Esophagus muscularis mucosa (tissue), 4 donors: ENCODE data around the gene TNNT1. TPM values are rescaled to one million over a fixed set of nuclear protein-coding genes. Genes with fewer than 3 reads are reported as not detected.

Source experiments
- DNase-seq: peaks from one replicate; pipeline ENCODE4 v3.0.0-alpha.2; 2017; ENCODE audit errors: extremely low spot score
- H3K27ac ChIP-seq, 4 donors: fragments of 200-600 bp; sonication (generic); replicated peaks in 1 of 4; 1 replicate in 3 of 4; 2 replicates in 1 of 4; pipeline ENCODE4 v1.5.1; 2016 to 2019; ENCODE audit warnings: mild to moderate bottlenecking in 1 of 4
- H3K27me3 ChIP-seq, 4 donors: fragments of 200-600 bp; sonication (generic); one replicate each; pipeline versions ENCODE4 v1.5.1 to v1.6.0; 2016 to 2019
- H3K36me3 ChIP-seq, 4 donors: fragments of 200-600 bp; sonication (generic); one replicate each; pipeline ENCODE4 v1.5.1; 2016 to 2019
- H3K4me1 ChIP-seq, 4 donors: fragments of 200-600 bp; sonication (generic); one replicate each; pipeline ENCODE4 v1.5.1; 2016 to 2019
- H3K4me3 ChIP-seq, 4 donors: fragments of 200-600 bp; sonication (generic); 1 replicate in 2 of 4; 2 replicates in 2 of 4; pipeline ENCODE4 v1.5.1; 2016 to 2019; ENCODE audit warnings: mild to moderate bottlenecking in 4 of 4, moderate library complexity in 1 of 4
- H3K9me3 ChIP-seq, 4 donors: fragments of 200-600 bp; sonication (generic); 1 replicate in 3 of 4; 2 replicates in 1 of 4; pipeline ENCODE4 v1.5.1; 2016 to 2019
- CTCF ChIP-seq, 3 experiments: fragments of 200-600 bp in 2 of 3; fragments of 450-650 bp in 1 of 3; sonication (generic) in 2 of 3; IDR thresholded peaks; one replicate each; pipeline ENCODE4 v1.5.1; 2017 to 2019; ENCODE audit warnings: antibody characterized with exemption in 3 of 3, mild to moderate bottlenecking in 2 of 3, moderate library complexity in 1 of 3
- EP300 ChIP-seq: sonication (generic); formaldehyde crosslinking; IDR thresholded peaks from one replicate; pipeline ENCODE4 v1.6.1; 2017; ENCODE audit warnings: antibody characterized with exemption
- POLR2A ChIP-seq: fragments of 450-650 bp; IDR thresholded peaks from one replicate; pipeline ENCODE4 v1.6.1; 2017; ENCODE audit warnings: antibody characterized with exemption, moderate library complexity, mild to moderate bottlenecking, low read depth
- POLR2AphosphoS5 ChIP-seq, 2 donors: sonication (generic); formaldehyde crosslinking; IDR thresholded peaks; one replicate each; pipeline ENCODE4 v1.6.1; 2017; ENCODE audit warnings: antibody characterized with exemption in 2 of 2
- WGBS: methylation state at CpG from one replicate; pipeline ENCODE4 v1.1.5; 2018; 5-methylcytosine and 5-hydroxymethylcytosine counted together
- intact Hi-C: fragments of 100-400 bp; cut with DNase I; formaldehyde crosslinking; loops from one replicate; pipeline ENCODE4 v1.15.1; 2023
- total RNA-seq, 4 donors: library from RNA; depleted of rRNA; stranded (reverse); fragments of >200 nt; gene quantifications; one replicate each; pipeline versions ENCODE4 v1.1.0 to v1.2.1, GENCODE V29; 2016

TNNT1 gene
- total RNA-seq, 4 donors from 2014 or later: 2.0 TPM; not detected in 3

- H3K27me3 ChIP-seq: no peaks in the 10 kb centered on the region
- no peaks in the 10 kb centered on the region for H3K9me3 ChIP-seq
- peaks cover 5 to 22% (median 18%) of the 10 kb centered on the region in 4 donors for H3K36me3 ChIP-seq
- H3K4me3 ChIP-seq: peak overlapping the region; percentile 90 to 98 (median 90)
- peak overlapping the region; percentile 96 to 99 (median 97) for H3K27ac ChIP-seq
- peaks cover 58 to 79% (median 78%) of the 10 kb centered on the region in 4 donors for H3K4me1 ChIP-seq
- no peak for DNase-seq
- intact Hi-C loops: loop anchor here (10.0 kb wide), 1 partner anchor 540 kb away; the partner anchor contains the start of gene U2AF2
- TF ChIP-seq POLR2AphosphoS5 (IDR thresholded peaks at IDR 0.05) (no peak), POLR2A (no peak), EP300 (no peak), CTCF (IDR thresholded peaks at IDR 0.05) (no peak)
- WGBS: 63% methylated on average over 9 of the region's 9 CpGs
Measured at GRCh38 chr19:55114566-55115145, 34.4 kb downstream of the TNNT1 start.

GRCh38 chr19:55113570-55114039 lies 35.4 kb downstream of the TNNT1 start:
- DNase-seq: peak; percentile 98
- TF ChIP-seq CTCF (IDR thresholded peaks at IDR 0.05) (no peak), EP300 (peak; percentile 92), POLR2AphosphoS5 (IDR thresholded peaks at IDR 0.05) (peak; percentile 96), POLR2A (no peak)
- Histone ChIP-seq H3K9me3 (no peaks in the 10 kb centered on the region), H3K4me1 (peaks cover 56 to 85% (median 80%) of the 10 kb centered on the region in 4 donors), H3K27ac (peak overlapping the region; percentile 96 to 99 (median 97)), H3K36me3 (peaks cover 9 to 32% (median 28%) of the 10 kb centered on the region in 4 donors), H3K4me3 (peak overlapping the region; percentile 26 to 98 (median 90)), H3K27me3 (no peaks in the 10 kb centered on the region)
- intact Hi-C loops: loop anchor here (10.0 kb wide), 1 partner anchor 541 kb away; the partner anchor contains the start of gene U2AF2
- 10% methylated on average over 11 of the region's 12 CpGs for WGBS

- DNase-seq: no peak
- Histone ChIP-seq H3K4me3 (peak overlapping the region; percentile 26 to 98 (median 90)), H3K4me1 (peaks cover 50 to 79% (median 74%) of the 10 kb centered on the region in 4 donors), H3K27me3 (no peaks in the 10 kb centered on the region), H3K9me3 (no peaks in the 10 kb centered on the region), H3K27ac (peak overlapping the region; percentile 96 to 99 (median 97)), H3K36me3 (peaks cover 9 to 35% (median 31%) of the 10 kb centered on the region in 4 donors)
- TF ChIP-seq POLR2AphosphoS5 (IDR thresholded peaks at IDR 0.05) (no peak), CTCF (IDR thresholded peaks at IDR 0.05) (peak in 1 of 3 experiments; percentile 20)
- intact Hi-C loops: loop anchor here (10.0 kb wide), 1 partner anchor 542 kb away; the partner anchor contains the start of gene U2AF2
- 21% methylated on average over 17 of the region's 23 CpGs for WGBS
Measured at GRCh38 chr19:55112777-55113569, 36.0 kb downstream of the TNNT1 start.

GRCh38 chr19:55112246-55112776 lies 36.7 kb downstream of the TNNT1 start:
- no peak for TF ChIP-seq POLR2AphosphoS5 (IDR thresholded peaks at IDR 0.05)
- no peak for TF ChIP-seq CTCF (IDR thresholded peaks at IDR 0.05)
- TF ChIP-seq EP300: no peak
- no peak for TF ChIP-seq POLR2A
- DNase-seq: no peak
- H3K27ac ChIP-seq: peak overlapping the region; percentile 96 to 99 (median 97)
- no peaks in the 10 kb centered on the region for H3K9me3 ChIP-seq
- 80% methylated on average over 3 of the region's 25 CpGs for WGBS
- intact Hi-C loops: loop anchor here (10.0 kb wide), 1 partner anchor 542 kb away; the partner anchor contains the start of gene U2AF2
- H3K27me3 ChIP-seq: no peaks in the 10 kb centered on the region
- peak overlapping the region in 3 of 4 donors; percentile 90 to 98 (median 91) for H3K4me3 ChIP-seq
- H3K4me1 ChIP-seq: peaks cover 50 to 78% (median 72%) of the 10 kb centered on the region in 4 donors
- H3K36me3 ChIP-seq: peaks cover 9 to 35% (median 31%) of the 10 kb centered on the region in 4 donors
